Stimulated activated CD4-positive, alpha-beta T cell treated with anti-CD3 and anti-CD28 coated beads, TNF-alpha, amount 100 ng/mL, for 4 hours (primary cell): ENCODE results near the gene SH3BP5L.

Source experiments
- DNase-seq, 3 experiments: peaks; one replicate each; pipeline ENCODE4 v3.0.0-alpha.2; 2020; ENCODE audit warnings: low read depth in 3 of 3

The SH3BP5L gene

DNA sequence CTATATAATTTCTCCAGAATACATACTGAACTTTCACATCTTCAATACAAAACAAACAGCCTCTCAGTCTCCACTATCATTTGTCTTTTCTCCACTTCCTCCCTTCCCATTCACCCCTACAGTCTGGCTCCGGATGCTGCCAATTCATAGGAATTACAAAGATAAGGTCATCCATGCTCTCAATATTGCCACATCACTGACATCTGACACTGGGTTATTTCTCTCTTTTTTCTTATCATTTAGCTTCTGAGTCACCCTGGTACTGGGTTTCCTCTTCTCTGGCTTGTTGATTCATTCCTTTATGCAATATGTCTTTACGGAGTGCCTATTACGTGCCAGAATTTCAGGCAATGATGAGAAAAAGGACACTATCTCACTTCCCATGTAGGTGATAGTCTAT lies 3.1 kb upstream of the SH3BP5L start:
- DNase-seq = no peak

DNA sequence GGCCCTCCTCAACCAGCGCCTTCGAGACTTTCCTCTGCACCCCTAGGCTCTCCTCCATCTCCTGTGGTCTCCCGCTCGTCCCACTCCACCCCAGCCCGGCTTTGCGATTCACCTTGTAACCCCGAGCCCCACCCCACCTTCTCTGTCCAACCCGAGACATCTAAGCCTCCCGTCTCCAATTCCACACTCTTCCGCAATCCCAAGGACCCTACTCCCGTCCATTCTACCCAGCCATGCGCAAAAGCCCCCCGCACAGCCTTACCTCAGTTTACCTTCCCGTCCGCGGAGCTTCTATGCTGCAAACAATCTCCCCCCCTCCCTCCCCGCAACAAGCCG lies 174 bp downstream of the SH3BP5L start:
- DNase-seq = peak in 1 of 3 experiments; percentile 18

DNA sequence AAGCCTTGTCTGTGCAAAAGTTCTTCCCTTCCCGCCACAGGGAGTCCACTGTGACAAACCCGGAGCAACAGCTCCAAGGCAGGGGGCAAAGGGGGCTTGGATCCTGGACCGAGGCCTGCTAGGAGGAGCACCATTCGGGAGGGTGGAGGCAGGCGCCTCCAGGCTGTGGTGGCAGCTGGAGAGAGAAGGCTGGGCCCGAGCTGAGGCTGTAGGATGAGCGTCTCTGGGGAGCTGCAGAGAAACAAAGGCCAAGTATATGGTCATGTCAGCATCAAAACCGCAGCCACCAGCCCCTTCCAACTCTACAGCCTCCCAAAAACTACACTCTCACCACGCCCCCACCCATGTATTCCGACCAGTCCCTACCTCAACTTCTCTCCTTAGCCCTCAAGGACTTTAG lies 579 bp downstream of the SH3BP5L start:
- DNase-seq = no peak

DNA sequence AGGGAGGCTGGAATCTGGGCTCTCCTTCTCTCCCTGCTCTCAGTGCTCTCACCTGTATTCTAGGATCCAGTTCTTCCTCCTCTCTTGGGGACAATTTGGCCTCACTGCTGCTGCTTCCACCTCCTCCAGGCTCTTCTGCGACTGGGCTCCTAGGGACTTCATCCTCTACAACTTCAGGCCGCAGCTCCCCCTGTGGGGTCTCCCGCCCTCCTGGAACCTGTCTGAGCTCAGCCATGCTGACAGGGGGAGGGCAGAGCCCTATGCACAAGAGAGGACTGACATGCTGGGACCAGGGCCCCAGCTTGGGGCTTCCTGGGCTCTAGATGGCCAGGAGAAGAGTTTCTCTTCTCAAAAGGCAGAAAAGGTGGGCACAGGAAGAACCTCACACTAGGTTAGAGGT lies 1.0 kb downstream of the SH3BP5L start:
- no peak for DNase-seq

DNA sequence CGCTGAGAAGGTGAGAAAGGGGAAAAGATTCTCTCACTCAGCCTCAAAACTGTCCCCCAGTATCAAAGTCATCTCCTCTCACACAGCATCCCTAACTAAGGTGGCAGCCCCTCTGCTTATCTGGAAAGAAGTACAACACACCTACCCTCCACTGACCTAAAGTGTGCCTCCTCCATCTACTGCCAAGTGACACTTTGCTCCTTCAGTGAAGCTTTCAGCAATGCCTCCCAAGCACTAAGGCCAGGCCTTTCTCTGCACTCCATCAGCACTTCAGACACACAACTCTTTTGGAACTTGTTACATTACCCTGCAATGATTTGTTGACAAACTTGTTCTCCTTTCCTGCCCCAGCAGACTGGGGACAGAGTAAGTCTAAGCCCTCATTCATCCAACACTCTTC lies 1.4 kb downstream of the SH3BP5L start:
- DNase-seq = no peak

DNA sequence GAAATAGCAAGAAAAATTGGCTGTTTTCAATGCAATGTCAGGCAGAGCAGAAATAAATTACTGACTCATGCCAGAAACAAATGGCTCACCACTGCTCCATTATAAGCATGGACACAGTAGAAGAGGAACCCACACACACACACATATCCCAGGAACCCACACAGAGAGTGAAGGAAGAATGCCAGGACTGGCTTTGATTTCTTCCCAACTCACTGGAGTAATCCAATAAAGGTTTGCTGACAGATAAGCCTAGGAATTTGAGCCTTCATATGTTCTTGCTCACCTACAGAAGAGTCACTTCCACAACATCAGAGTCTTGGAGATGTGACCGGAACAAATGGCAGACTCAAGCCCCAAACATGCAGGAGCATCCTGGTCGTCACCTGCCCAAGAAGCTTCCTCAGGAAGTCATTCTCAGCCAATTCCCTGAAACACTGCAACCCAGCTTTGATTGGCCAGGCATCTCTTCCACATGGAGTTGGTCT lies 2.2 kb downstream of the SH3BP5L start:
- DNase-seq = no peak

DNA sequence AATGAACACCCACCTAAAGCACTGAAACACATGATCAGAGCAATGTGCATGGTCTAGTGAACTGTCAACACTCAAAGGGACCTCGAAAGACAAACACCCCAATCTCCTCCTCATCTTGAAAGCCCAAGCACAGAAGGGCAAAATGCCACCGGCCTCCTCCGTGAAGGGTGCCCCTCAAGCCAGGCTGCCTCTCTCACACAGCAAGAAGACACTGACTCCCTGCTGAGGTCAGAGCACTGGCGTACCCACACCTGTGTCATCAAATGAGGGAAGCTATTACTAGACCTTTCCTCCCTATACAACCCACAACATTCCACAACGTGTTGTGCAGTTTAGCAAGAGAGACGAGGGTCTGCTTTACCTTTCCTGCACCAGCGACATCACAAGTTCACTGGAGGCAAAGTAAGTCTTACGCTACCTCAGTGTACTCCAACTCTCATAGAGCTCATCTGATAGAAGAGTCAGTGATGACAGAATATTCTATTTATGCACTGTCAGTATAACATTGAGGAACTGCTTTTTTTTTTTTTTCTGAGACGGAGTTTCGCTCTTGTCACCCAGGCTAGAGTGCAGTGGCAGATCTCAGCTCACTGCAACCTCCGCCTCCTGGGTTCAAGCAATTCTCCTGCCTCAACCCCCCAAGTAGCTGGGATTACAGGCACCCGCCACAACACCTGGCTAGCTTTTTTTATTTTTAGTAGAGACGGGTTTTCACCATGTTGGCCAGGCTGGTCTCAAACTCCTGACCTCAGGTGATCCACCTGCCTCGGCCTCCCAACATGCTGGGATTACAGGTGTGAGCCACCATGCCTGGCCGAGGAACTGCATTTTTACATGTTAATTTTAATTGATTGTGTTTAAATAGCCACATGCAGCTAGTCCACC lies 3.3 kb downstream of the SH3BP5L start:
- DNase-seq = no peak

DNA sequence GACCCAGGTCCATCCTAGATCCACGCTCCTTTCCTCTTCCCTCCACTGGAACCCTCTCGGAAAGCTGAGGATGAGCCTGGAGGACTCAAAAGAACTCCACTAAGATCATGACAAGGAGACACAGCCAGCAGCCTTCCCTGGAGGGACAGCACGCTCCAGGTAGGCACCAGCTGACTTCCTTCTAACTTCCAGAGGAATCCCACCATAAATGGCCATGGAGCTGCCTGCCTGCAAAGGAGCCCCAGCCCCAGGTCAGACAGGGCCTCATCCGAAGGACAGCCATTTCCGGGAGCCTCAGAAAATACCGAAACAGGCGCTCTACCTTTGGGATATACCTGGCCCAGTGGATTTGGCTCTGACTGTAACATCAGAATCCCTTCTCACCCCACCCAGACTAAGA lies 4.1 kb downstream of the SH3BP5L start:
- DNase-seq = no peak

DNA sequence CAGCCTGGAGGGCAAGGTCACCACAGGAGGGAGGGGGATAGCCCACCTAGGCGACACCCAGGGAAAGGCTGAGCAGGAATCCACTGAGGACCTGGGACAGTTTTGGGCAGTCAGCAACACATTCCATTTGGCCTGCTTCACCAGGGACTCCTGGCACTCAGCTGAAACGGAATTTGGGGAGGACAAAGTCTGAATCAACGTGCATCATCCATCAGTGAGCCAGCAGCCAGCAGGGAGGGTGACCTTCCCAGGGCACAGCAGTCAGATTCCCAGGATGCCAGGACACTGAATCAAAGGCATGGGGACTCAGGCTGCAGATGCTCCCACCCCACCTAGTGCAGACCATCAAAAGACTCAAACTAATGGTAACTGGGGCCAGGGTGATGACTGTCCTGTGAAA lies 4.6 kb downstream of the SH3BP5L start:
- DNase-seq = no peak

DNA sequence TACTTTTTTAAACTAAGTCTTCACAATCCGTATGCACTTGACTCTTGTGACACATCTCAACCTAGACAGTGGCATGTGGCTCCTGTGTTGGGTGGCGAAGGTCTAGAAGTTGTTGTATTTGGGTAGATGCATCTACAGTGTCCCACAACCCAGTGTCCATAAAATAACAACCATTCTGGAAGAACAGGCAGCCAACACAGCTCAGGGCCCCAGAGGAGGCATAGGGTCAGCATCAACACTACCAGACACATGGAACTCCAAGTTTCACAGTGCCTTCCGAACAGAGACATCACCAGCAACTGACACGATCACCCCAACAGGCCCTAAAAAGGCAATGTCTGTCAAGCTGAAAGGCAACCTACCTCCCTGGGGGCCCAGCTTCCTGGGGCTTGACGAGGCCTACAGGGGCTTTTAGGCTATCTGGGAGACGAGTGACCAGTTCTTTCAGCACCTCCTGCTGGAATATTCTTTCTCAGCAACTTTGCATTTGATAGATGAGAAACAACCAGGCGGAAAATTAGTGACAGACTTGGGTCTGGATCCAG lies 5.6 kb downstream of the SH3BP5L start:
- DNase-seq = no peak

DNA sequence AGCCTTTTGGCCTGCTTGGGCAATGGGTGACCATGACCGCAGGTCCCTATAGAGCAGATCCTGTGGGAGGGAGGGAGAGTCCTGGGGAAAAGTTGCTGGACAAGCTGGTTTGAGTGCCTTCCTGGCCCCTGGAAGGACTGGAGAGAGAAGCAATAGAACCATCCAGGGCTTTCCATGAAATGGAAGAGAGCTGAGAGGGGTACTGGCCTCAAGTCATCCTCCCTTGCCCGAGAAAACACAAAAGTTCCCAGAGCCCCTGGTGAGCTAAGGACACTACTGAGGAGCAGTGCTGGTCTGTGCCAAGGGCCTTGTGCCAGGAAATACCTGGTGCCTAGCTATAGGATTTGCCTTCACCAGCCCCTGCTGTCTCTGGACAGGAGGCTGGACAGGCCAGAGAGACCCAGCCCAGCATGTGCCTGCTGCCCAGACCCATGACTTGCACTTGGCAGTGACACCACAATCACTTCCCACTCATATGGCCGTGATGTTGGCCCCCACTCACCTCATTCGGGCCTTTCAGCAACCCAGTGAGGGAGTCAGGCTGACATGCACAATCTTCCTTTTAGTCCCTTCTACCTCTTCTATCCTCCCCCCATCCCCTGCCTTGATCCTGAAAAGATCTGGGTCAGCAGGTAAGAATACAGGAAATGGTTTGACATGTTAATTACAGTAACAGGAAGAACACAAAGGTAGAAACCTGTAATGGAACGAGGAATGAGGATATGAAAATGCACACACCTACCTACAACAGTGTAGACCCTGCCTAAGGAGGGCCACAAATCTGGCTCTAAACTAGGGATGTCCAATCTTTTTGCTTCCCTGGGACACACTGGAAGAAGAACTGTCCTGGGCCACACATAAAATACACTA lies 7.0 kb downstream of the SH3BP5L start:
- DNase-seq = no peak

DNA sequence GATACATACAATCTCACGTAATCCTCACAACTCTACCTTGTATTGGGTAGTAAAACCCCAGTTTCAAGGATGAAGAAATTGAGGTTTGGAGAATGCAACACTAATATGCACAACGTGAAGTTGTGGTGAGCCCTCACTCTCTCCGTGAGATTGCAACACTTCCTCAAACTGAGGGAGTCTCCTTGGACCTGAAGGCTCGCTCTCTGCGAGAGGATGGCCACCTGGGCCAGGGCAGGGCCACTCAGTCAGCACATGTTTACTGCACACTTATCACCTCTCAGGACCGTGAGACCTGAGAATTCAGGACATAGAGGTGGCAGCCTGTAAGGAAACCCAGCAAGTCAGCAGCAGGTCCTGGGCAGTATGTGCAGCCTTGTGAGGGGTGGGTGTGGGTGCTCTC lies 8.7 kb downstream of the SH3BP5L start:
- DNase-seq = no peak

DNA sequence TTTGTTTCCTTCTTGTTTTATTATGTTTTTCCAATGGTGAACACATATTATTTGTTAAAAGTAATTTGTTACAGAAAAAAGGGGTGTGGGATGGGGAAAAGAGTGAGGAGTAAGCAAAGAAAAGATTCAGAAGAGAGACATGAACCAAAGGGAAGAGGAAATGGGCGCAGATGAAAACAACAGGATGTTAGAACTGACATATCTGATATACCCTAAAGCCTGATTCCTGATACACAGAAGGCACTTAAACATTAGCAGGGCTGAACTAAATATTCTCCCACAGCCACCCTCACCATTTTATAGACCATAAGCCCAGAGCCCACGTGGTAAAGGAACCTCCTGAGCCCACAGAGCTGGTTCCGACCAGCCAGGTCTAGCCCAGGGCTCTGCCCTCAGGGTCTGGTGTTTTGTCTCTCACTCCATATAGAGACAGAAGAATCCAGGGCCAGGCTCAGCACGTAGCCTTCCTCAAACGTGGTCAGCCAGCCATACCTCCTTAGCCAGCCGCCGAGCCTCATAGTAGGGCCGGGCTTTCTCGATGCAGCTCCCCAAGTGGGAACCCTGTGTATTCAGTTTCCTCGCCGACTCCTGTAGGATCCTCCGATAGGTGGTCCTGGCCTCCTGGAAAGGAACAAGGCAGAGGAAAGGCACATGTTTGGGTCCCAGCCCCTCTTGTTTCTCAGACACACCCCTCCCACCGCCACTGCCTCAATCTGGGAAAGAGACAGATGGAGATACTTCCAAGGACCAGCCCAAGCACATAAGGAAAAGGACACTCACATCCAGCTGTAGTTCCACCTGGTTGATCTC lies 9.5 kb downstream of the SH3BP5L start:
- no peak for DNase-seq

DNA sequence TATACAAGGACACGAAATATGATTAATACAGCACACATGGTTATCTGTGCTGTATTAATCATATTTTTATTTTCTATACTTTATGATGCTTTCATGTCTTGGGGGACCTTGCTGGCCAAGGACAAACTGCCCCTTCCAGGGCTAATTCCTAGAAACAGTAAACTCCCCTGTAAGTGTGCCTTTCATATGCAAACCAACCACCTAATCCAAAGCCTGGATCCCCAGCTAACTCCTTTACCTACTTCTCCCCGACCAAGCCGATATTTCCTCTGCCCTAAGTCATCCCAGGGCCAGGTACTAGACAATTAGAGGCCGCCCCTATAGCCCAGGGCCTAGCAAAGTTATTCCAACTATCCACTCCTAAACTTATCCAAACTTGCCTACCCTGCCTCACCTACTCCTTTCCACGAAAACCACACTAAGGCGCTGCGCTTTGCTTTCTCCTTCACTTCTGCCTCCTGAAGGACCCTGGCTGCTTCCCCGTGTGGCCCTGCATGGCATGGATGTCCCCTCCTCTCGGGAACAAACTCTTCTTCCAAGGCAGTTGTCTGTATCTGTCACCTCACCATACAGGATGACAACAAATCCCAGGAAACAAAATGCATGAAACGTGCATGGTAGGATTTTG lies 10.2 kb downstream of the SH3BP5L start:
- DNase-seq = no peak

DNA sequence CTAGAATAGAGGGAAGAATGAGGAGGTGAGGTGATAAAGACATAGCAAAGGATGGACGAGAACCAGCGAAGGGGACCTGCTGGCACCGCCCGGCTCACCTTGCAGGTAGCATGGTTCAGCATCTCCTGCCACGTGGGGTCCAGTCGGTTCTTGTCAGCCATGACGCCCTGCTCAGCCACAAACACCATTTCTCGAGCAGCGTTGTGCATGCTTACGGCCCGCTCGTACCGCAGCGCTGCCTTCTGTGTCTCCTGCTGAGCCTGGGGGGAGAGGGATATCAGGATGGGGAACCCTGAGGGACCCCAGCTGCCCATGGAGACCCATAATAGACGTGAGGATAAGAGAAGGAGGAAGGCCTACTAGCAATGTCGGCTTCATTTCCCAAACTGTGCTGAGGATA lies 11.4 kb downstream of the SH3BP5L start:
- DNase-seq = no peak

DNA sequence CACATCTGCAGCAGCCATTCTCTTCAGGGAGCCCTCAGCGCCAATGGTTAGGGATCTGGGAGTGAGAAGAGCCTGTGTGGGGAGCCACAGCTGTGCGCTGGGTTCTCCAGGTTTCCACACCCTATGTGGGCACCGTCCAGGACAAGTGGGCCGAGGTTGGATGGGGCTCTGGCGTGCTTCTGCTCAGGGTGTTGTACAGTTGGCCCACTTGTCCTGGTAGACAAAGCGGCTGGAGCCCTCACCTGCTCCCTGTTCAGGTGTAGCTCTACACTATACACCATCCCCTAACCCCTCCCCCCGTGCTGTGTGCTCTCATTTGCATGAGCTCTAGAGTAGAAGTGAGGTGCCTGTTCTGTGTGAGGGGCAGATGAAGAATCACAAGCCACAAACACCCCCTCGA lies 12.2 kb downstream of the SH3BP5L start:
- DNase-seq = no peak

DNA sequence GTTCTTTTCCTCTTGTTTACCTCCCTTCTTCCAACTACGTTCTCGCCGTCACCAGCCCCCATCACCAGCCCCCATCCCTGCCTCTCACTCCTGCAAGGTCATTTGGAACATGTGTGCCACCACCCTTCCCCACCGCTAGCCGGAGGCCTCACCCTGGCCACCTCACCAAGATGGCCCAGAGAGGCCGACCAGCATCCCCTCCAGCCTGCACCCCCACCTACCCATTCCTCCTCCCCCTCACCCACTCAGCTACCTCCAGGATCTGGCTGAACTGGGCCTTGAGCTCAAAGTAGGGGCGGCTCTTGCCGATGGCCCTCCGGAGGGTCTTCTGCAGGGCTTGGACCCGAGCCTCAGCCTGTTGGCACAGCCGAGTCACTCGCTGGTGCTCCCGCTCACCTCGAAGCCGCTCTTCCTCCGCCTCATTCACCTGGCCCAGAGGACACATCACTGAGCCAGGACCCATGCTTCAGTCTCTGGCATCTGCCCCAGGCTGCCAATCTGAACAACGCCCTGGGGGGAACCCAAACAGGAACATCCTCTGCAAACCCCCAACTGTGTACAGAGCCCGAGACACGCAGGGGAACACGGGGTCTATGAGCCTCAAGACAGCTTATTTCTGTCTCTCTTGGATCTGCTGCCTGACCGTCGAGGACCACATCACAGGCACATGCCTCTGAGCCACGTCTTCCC lies 12.8 kb downstream of the SH3BP5L start:
- DNase-seq = no peak

DNA sequence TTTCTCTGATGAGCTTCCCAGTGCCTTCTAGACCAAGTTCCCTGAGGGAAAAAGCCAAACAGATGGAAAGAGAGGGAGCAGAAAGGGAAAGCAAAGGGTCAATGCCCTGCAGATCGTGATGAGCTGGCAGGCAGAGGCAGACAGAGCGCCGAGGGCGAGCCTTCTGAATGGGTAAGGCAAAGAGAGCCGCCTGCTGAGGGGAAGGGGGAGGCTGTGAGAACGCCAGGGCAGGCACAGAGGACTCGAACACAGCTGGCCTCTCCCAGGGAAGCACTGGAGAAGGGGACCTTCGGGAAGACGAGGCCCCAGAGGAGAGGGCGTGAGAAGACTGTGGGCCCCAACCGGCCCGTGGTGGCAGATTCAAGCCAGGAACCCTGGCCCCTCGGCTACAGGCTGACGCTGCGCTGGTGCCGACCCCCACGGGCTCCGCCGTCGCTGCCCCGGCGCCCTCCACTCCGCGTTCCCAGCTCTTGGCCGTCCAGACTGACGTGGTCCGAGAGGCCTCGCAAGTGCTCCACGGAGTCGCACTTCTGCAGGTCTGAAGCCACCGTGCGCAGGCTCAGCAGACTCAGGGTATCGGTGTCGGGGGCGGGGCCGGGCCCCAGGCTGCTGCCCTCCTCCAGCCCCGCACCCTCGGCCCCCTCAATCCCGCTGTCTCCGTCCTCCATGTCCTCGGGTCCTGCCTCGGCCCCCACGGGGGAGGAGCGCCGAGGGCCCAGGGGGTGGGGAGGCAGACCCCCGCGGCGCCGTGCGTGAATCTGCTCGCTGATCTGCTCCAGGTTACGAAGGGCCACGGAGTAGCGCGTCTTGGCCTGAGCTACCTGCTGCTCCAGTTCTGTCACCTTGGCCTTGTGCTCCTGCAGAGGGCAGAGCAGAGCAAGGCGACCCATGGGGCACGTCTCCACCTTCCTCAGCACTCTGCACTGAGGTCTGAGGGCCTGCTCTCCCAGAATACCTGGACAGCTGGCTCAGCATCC lies 13.9 kb downstream of the SH3BP5L start:
- no peak for DNase-seq

DNA sequence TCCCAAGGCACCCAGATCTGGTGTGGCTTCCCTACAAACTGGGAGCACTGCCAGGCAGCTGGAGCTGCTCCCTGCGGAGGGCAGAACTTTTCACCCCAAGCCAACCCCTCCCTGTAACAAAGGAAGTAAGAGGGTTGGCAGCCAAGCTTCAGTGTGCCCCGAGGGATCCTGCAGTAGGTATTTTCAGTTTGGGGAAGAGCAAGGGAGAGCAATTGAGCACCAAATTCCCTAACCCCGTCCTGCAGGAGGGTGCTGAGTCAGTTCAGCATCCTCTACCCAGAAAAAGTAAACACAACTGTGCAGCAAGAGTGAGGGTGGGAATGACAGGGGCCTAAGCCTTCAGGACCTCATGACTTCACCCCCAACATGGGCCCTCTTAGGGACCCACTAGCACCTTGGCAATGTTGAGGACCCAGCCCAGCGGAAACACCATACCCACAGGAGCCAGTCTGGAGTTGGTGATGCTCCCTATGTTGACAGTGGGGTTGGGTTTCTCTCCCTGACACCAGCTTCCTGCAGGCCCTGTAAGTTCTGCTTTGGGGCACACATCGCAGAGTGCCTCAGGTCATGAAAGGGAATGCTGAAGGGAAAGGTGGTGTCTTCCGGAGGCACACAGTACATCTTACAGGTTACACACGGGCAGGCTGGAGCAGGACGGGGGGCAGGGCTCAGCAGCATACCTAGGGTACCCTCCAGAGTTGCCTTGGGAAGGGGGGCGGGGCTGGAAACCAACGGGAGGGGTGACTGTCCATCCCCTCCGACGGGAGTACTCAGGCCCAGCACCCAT lies 14.8 kb downstream of the SH3BP5L start:
- no peak for DNase-seq
